ENCODE measurements around the gene TRPV2. TPM values are rescaled to one million over a fixed set of nuclear protein-coding genes. Genes with fewer than 3 reads are reported as not detected.

Gene TRPV2
- total RNA-seq, 4 donors from 2014 or later = 2.9 to 4.4 (median 3.4) TPM

DNA sequence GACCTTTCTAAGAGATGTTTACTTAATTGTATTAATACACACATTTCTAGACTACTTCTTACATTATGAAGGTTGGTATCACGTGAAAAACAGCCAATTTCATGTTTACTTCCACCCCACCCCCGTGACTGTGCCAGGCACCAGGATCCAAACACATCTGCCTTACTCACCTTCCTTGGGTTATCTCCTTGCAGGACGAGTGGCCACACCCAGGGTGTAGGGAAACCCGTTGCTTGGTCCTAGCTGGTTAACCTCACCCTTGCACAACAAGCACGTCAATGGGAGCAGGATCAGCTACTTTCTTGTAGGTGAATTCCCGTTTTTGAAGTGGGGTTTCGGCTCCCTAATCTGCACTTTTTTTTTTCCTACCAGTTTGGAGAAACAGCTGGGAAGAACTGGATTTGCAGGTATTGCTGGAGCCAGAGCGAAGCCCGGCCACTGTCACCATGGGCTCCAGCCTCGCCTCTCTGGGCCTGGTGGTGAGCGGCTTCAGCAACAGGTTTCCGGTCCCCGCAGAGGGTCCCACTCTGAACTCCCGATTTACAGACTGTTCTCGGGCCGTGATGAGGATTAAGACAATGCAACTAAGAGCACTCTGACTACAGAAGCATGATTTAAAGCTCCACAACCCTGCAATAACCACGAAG lies 36.6 kb upstream of the TRPV2 start:
- peaks cover 31 to 43% of the 10 kb centered on the region in 2 donors for H3K4me1 ChIP-seq
- peak overlapping the region; percentile 72 to 94 (median 88) for H3K27ac ChIP-seq
- H3K4me3 ChIP-seq = no peak overlapping the region
- TF ChIP-seq, protein P1, sequence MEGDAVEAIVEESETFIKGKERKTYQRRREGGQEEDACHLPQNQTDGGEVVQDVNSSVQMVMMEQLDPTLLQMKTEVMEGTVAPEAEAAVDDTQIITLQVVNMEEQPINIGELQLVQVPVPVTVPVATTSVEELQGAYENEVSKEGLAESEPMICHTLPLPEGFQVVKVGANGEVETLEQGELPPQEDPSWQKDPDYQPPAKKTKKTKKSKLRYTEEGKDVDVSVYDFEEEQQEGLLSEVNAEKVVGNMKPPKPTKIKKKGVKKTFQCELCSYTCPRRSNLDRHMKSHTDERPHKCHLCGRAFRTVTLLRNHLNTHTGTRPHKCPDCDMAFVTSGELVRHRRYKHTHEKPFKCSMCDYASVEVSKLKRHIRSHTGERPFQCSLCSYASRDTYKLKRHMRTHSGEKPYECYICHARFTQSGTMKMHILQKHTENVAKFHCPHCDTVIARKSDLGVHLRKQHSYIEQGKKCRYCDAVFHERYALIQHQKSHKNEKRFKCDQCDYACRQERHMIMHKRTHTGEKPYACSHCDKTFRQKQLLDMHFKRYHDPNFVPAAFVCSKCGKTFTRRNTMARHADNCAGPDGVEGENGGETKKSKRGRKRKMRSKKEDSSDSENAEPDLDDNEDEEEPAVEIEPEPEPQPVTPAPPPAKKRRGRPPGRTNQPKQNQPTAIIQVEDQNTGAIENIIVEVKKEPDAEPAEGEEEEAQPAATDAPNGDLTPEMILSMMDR (IDR thresholded peaks at IDR 0.05 in 4 of 5, conservative IDR thresholded peaks at IDR 0.05 in 1 of 5) = no peak
- no peak for TF ChIP-seq POLR2A (IDR thresholded peaks at IDR 0.05)
- H3K9me3 ChIP-seq = no peaks in the 10 kb centered on the region
- peaks cover 0 to 21% of the 10 kb centered on the region in 2 donors for H3K36me3 ChIP-seq
- DNase-seq = no peak
- ATAC-seq = no peak
- in situ Hi-C loops (cut with MboI; ENCODE audit: low sequenced_read_pairs in 4 of 4) = no loop called here
- intact Hi-C loops (cut with DNase I; ENCODE audit: low total_unique reads) = no loop called here
- no peaks in the 10 kb centered on the region for H3K27me3 ChIP-seq

DNA sequence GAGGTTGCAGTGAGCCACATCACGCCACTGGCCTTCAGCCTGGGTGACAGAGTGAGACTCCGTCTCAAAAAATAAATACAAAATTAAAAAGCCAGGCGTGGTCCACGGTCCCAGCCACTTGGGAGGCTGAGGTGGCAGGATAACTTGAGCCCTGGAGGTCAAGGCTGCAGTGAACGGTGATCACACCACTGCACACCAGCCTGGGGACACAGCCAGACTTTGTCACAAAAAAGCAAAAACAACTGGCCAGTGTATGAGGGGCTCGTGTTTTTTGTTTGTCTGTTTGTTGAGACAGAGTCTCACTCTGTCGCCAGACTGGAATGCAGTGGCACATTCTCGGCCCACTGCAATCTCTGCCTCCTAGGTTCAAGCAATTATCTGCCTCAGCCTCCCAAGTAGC lies 35.7 kb upstream of the TRPV2 start:
- no peak overlapping the region for H3K4me3 ChIP-seq
- no peak for TF ChIP-seq POLR2A (IDR thresholded peaks at IDR 0.05)
- TF ChIP-seq, protein P1 (IDR thresholded peaks at IDR 0.05 in 4 of 5, conservative IDR thresholded peaks at IDR 0.05 in 1 of 5) = no peak
- peaks cover 0 to 23% of the 10 kb centered on the region in 2 donors for H3K36me3 ChIP-seq
- intact Hi-C loops (cut with DNase I; ENCODE audit: low total_unique reads) = loop anchor here (2.0 kb wide), 1 partner anchor 59 kb away; no protein-coding TSS in a partner anchor
- in situ Hi-C loops (cut with MboI; ENCODE audit: low sequenced_read_pairs in 4 of 4) = loop anchor here in 1 of 4 donors (5.0 kb wide), 1 partner anchor 58 kb away; no protein-coding TSS in a partner anchor
- no peaks in the 10 kb centered on the region for H3K9me3 ChIP-seq
- H3K27ac ChIP-seq = peak overlapping the region; percentile 72 to 94 (median 88)
- ATAC-seq = no peak
- DNase-seq = no peak
- no peaks in the 10 kb centered on the region for H3K27me3 ChIP-seq
- peaks cover 33 to 43% of the 10 kb centered on the region in 2 donors for H3K4me1 ChIP-seq

DNA sequence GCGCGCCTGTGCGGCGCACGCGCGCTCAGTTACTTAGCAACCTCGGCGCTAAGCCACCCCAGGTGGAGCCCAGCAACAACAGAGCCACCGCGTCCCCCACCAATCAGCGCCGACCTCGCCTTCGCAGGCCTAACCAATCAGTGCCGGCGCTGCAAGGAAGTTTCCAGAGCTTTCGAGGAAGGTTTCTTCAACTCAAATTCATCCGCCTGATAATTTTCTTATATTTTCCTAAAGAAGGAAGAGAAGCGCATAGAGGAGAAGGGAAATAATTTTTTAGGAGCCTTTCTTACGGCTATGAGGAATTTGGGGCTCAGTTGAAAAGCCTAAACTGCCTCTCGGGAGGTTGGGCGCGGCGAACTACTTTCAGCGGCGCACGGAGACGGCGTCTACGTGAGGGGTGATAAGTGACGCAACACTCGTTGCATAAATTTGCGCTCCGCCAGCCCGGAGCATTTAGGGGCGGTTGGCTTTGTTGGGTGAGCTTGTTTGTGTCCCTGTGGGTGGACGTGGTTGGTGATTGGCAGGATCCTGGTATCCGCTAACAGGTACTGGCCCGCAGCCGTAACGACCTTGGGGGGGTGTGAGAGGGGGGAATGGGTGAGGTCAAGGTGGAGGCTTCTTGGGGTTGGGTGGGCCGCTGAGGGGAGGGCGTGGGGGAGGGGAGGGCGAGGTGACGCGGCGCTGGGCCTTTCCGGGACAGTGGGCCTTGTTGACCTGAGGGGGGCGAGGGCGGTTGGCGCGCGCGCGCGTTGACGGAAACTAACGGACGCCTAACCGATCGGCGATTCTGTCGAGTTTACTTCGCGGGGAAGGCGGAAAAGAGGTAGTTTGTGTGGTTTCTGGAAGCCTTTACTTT lies 34.5 kb upstream of the TRPV2 start, which contains the start of gene UBB:
TSS of gene UBB (plus strand) at position 452 of the 856 bp plus-strand sequence. CDS start 817 bp downstream, outside the sequence.
- ATAC-seq (peak; percentile 94 to 95), DNase-seq (peak; percentile 97 to 98)
- intact Hi-C loops (cut with DNase I; ENCODE audit: low total_unique reads) (loop anchor here (2.0 kb wide), 1 partner anchor 58 kb away; no protein-coding TSS in a partner anchor), in situ Hi-C loops (cut with MboI; ENCODE audit: low sequenced_read_pairs in 4 of 4) (loop anchor here in 1 of 4 donors (5.0 kb wide), 1 partner anchor 56 kb away; no protein-coding TSS in a partner anchor)
- TF ChIP-seq POLR2A (IDR thresholded peaks at IDR 0.05) = peak; percentile 95 to 97
- TF ChIP-seq, protein P1 (IDR thresholded peaks at IDR 0.05 in 4 of 5, conservative IDR thresholded peaks at IDR 0.05 in 1 of 5) = peak in 3 of 5 experiments; percentile 15 to 28 (median 18)
- Histone ChIP-seq H3K4me1 (peaks cover 37 to 39% of the 10 kb centered on the region in 2 donors), H3K27me3 (no peaks in the 10 kb centered on the region), H3K9me3 (no peaks in the 10 kb centered on the region), H3K36me3 (peaks cover 0 to 23% of the 10 kb centered on the region in 2 donors), H3K4me3 (peak within 1 kb of the TSS; percentile 77 to 85 (median 78)), H3K27ac (peak within 1 kb of the TSS; percentile 85 to 94 (median 91))

DNA sequence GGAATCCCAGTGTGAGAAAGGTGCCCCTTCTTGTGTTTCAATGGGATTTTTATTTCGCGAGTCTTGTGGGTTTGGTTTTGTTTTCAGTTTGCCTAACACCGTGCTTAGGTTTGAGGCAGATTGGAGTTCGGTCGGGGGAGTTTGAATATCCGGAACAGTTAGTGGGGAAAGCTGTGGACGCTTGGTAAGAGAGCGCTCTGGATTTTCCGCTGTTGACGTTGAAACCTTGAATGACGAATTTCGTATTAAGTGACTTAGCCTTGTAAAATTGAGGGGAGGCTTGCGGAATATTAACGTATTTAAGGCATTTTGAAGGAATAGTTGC lies 33.9 kb upstream of the TRPV2 start:
- intact Hi-C loops (cut with DNase I; ENCODE audit: low total_unique reads) (loop anchor here (2.0 kb wide), 1 partner anchor 57 kb away; no protein-coding TSS in a partner anchor), in situ Hi-C loops (cut with MboI; ENCODE audit: low sequenced_read_pairs in 4 of 4) (loop anchor here in 1 of 4 donors (5.0 kb wide), 1 partner anchor 56 kb away; no protein-coding TSS in a partner anchor)
- H3K4me1 ChIP-seq = peaks cover 37 to 39% of the 10 kb centered on the region in 2 donors
- no peaks in the 10 kb centered on the region for H3K27me3 ChIP-seq
- DNase-seq (no peak), ATAC-seq (no peak)
- peak overlapping the region; percentile 85 to 94 (median 91) for H3K27ac ChIP-seq
- H3K36me3 ChIP-seq = peaks cover 0 to 23% of the 10 kb centered on the region in 2 donors
- H3K9me3 ChIP-seq = no peaks in the 10 kb centered on the region
- H3K4me3 ChIP-seq = peak overlapping the region; percentile 77 to 85 (median 78)
- TF ChIP-seq POLR2A (IDR thresholded peaks at IDR 0.05) = no peak
- TF ChIP-seq, protein P1 (IDR thresholded peaks at IDR 0.05 in 4 of 5, conservative IDR thresholded peaks at IDR 0.05 in 1 of 5) = no peak
